ENCODE data around the gene BICDL1. TPM values are rescaled to one million over a fixed set of nuclear protein-coding genes. Genes with fewer than 3 reads are reported as not detected.

The BICDL1 gene
- polyA plus RNA-seq, 1 of the 3 experiments (the other 2 are of a cell fraction) = 0.35 TPM

- Histone ChIP-seq H3K36me3 (replicated peaks in 1 of 2; ENCODE audit: control insufficient read depth in 1 of 2, insufficient read depth in 2 of 2, low read length in 1 of 2) (peaks cover 0 to 50% of the 10 kb centered on the region in 2 experiments), H3K79me2 (ENCODE audit: insufficient read depth) (peaks cover 82% of the 10 kb centered on the region), H3K9me3 (no peaks in the 10 kb centered on the region), H3K4me1 (ENCODE audit: control insufficient read depth in 1 of 2, insufficient read depth in 2 of 2, low read depth in 1 of 2, low read length in 1 of 2) (peaks cover 0 to 37% of the 10 kb centered on the region in 2 experiments; a peak in 1 of 4 replicates), H3K9ac (no peak overlapping the region), H2AFZ (ENCODE audit: low read depth) (no peak overlapping the region), H3K27me3 (ENCODE audit: insufficient read depth) (no peaks in the 10 kb centered on the region), H3K4me3 (ENCODE audit: low read depth in 2 of 2, low read length in 1 of 2) (no peak overlapping the region), H3F3A (replicated peaks; ENCODE audit: insufficient read depth) (no peaks in the 10 kb centered on the region), H3K4me2 (no peak overlapping the region), H4K20me1 (ENCODE audit: insufficient read depth) (peaks cover 74% of the 10 kb centered on the region), H3K9me2 (no peaks in the 10 kb centered on the region), H3K27ac (ENCODE audit: low read depth in 2 of 2, low read length in 1 of 2) (peak overlapping the region in 1 of 2 experiments; percentile 85; a peak in 2 of 4 replicates)
- ChIA-PET POLR2A (interaction anchor here (0.6 to 1.8 kb wide), 4 partner anchors 14 to 312 kb away, joined by 3 to 10 read pairs (median 4); partner anchors contain the start of genes RNU4-2 and RPLP0), CTCF (interaction anchor here (1.2 to 2.6 kb wide), 6 partner anchors 10 to 15 kb away, joined by 3 to 10 read pairs (median 8); partner anchors contain the start of gene RAB35)
- WGBS (ENCODE audit: low lambda C conversion rate) = 100% methylated on average over 5 of the region's 13 CpGs
- no peak for TF ChIP-seq MAX (IDR thresholded peaks at IDR 0.05; ENCODE audit: low read depth)
- no peak for TF ChIP-seq GATA2 (CRISPR knock-in tag; IDR thresholded peaks at IDR 0.05)
- no peak for TF ChIP-seq SMC3 (IDR thresholded peaks at IDR 0.05; ENCODE audit: low read depth, low read length)
- TF ChIP-seq RXRA (IDR thresholded peaks at IDR 0.05; ENCODE audit: borderline replicate concordance, low read depth) = no peak
- TF ChIP-seq, protein P1, sequence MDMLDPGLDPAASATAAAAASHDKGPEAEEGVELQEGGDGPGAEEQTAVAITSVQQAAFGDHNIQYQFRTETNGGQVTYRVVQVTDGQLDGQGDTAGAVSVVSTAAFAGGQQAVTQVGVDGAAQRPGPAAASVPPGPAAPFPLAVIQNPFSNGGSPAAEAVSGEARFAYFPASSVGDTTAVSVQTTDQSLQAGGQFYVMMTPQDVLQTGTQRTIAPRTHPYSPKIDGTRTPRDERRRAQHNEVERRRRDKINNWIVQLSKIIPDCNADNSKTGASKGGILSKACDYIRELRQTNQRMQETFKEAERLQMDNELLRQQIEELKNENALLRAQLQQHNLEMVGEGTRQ (IDR thresholded peaks at IDR 0.05; ENCODE audit: borderline replicate concordance, low read depth, low read length) = no peak
- DNase-seq = no peak
Observed at GRCh38 chr12:120101617-120102016, 112.6 kb downstream of the BICDL1 start.

GRCh38 chr12:120102189-120103043 is 113.4 kb downstream of the BICDL1 start:
- Histone ChIP-seq H3K4me2 (no peak overlapping the region), H3K27ac (ENCODE audit: low read depth in 2 of 2, low read length in 1 of 2) (peak overlapping the region in 1 of 2 experiments; percentile 85; a peak in 1 of 4 replicates), H3K9me3 (no peaks in the 10 kb centered on the region), H3K4me3 (ENCODE audit: low read depth in 2 of 2, low read length in 1 of 2) (no peak overlapping the region), H4K20me1 (ENCODE audit: insufficient read depth) (peaks cover 80% of the 10 kb centered on the region), H3K27me3 (ENCODE audit: insufficient read depth) (no peaks in the 10 kb centered on the region), H3K4me1 (ENCODE audit: control insufficient read depth in 1 of 2, insufficient read depth in 2 of 2, low read depth in 1 of 2, low read length in 1 of 2) (peaks cover 0 to 37% of the 10 kb centered on the region in 2 experiments; a peak in 1 of 4 replicates), H3K9me2 (no peaks in the 10 kb centered on the region), H3K36me3 (replicated peaks in 1 of 2; ENCODE audit: control insufficient read depth in 1 of 2, insufficient read depth in 2 of 2, low read length in 1 of 2) (peaks cover 0 to 42% of the 10 kb centered on the region in 2 experiments), H2AFZ (ENCODE audit: low read depth) (no peak overlapping the region), H3F3A (replicated peaks; ENCODE audit: insufficient read depth) (no peaks in the 10 kb centered on the region), H3K9ac (no peak overlapping the region), H3K79me2 (ENCODE audit: insufficient read depth) (peaks cover 90% of the 10 kb centered on the region)
- ChIA-PET CTCF (interaction anchor here (1.2 to 2.6 kb wide), 3 partner anchors 10 to 15 kb away, joined by 3 to 10 read pairs (median 8); no protein-coding TSS in a partner anchor), POLR2A (interaction anchor here (0.6 to 1.6 kb wide), 6 partner anchors 9 to 1696 kb away, joined by 3 to 5 read pairs (median 3); partner anchors contain the start of gene RPLP0)
- DNase-seq = no peak
- TF ChIP-seq, protein P2, sequence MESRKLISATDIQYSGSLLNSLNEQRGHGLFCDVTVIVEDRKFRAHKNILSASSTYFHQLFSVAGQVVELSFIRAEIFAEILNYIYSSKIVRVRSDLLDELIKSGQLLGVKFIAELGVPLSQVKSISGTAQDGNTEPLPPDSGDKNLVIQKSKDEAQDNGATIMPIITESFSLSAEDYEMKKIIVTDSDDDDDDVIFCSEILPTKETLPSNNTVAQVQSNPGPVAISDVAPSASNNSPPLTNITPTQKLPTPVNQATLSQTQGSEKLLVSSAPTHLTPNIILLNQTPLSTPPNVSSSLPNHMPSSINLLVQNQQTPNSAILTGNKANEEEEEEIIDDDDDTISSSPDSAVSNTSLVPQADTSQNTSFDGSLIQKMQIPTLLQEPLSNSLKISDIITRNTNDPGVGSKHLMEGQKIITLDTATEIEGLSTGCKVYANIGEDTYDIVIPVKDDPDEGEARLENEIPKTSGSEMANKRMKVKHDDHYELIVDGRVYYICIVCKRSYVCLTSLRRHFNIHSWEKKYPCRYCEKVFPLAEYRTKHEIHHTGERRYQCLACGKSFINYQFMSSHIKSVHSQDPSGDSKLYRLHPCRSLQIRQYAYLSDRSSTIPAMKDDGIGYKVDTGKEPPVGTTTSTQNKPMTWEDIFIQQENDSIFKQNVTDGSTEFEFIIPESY (IDR thresholded peaks at IDR 0.05; ENCODE audit: borderline replicate concordance, low read depth) = no peak
- TF ChIP-seq YY1 (IDR thresholded peaks at IDR 0.05; ENCODE audit: low read depth) = no peak
- TF ChIP-seq, protein P1 (IDR thresholded peaks at IDR 0.05; ENCODE audit: borderline replicate concordance, low read depth, low read length) = no peak
- TF ChIP-seq, protein P3, sequence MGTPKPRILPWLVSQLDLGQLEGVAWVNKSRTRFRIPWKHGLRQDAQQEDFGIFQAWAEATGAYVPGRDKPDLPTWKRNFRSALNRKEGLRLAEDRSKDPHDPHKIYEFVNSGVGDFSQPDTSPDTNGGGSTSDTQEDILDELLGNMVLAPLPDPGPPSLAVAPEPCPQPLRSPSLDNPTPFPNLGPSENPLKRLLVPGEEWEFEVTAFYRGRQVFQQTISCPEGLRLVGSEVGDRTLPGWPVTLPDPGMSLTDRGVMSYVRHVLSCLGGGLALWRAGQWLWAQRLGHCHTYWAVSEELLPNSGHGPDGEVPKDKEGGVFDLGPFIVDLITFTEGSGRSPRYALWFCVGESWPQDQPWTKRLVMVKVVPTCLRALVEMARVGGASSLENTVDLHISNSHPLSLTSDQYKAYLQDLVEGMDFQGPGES (IDR thresholded peaks at IDR 0.05; ENCODE audit: low read depth, low read length) = no peak
- no peak for TF ChIP-seq MAX (IDR thresholded peaks at IDR 0.05; ENCODE audit: low read depth)
- TF ChIP-seq TCF12 (IDR thresholded peaks at IDR 0.05) = no peak
- TF ChIP-seq RXRA (IDR thresholded peaks at IDR 0.05; ENCODE audit: borderline replicate concordance, low read depth) = no peak
- TF ChIP-seq POLR2AphosphoS5 (IDR thresholded peaks at IDR 0.05; ENCODE audit: low read depth, low read length) = no peak
- TF ChIP-seq, protein P4, sequence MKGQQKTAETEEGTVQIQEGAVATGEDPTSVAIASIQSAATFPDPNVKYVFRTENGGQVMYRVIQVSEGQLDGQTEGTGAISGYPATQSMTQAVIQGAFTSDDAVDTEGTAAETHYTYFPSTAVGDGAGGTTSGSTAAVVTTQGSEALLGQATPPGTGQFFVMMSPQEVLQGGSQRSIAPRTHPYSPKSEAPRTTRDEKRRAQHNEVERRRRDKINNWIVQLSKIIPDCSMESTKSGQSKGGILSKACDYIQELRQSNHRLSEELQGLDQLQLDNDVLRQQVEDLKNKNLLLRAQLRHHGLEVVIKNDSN (IDR thresholded peaks at IDR 0.05; ENCODE audit: borderline replicate concordance, low read depth) = no peak
- no peak for TF ChIP-seq JUND (IDR thresholded peaks at IDR 0.05)
- 91% methylated on average over 11 of the region's 30 CpGs for WGBS (ENCODE audit: low lambda C conversion rate)
